ENCODE measurements around the gene PHYHIPL. TPM values are rescaled to one million over a fixed set of nuclear protein-coding genes. Genes with fewer than 3 reads are reported as not detected.

Gene PHYHIPL
- total and polyA plus RNA-seq, 2 of the 8 experiments (the other 6 are each of a cell fraction or from before 2014, with no cell fraction given): 0.23 to 0.48 TPM

- Histone ChIP-seq H3K23ac (ENCODE audit: insufficient read length) (no peak overlapping the region), H3K79me1 (ENCODE audit: low read depth, low read length) (no peaks in the 10 kb centered on the region), H3K27me3 (replicated peaks in 1 of 4; ENCODE audit: control insufficient read depth in 3 of 4, extremely low read depth in 1 of 4, insufficient read depth in 3 of 4, low read length in 3 of 4) (no peaks in the 10 kb centered on the region), H3K9me3 (ENCODE audit: insufficient read depth in 2 of 2, low read depth in 1 of 2, low read length in 1 of 2) (no peaks in the 10 kb centered on the region), H3K4me1 (replicated peaks in 1 of 4; ENCODE audit: control insufficient read depth in 3 of 4, insufficient read depth in 4 of 4, low read length in 3 of 4) (no peaks in the 10 kb centered on the region), H3K36me3 (ENCODE audit: control insufficient read depth in 2 of 4, insufficient read depth in 4 of 4, low read length in 3 of 4) (no peaks in the 10 kb centered on the region), H4K20me1 (replicated peaks in 1 of 2; ENCODE audit: control insufficient read depth in 1 of 2, insufficient read depth in 2 of 2, low read length in 2 of 2) (no peaks in the 10 kb centered on the region), H2BK15ac (ENCODE audit: low read length) (no peak overlapping the region), H2AK5ac (ENCODE audit: low read depth, low read length) (no peak overlapping the region), H4K91ac (replicated peaks; ENCODE audit: insufficient read length, low read length) (no peak overlapping the region), H3K23me2 (ENCODE audit: low read depth, low read length) (no peaks in the 10 kb centered on the region; the same call in 1 of the 2 replicates), H3K27ac (ENCODE audit: low read depth, low read length) (no peak overlapping the region), H3K4me2 (ENCODE audit: insufficient read depth in 1 of 2, low read depth in 2 of 2, low read length in 2 of 2) (no peak overlapping the region), H3K4ac (replicated peaks; ENCODE audit: insufficient read length, low read depth, low read length) (no peak overlapping the region), H2BK120ac (replicated peaks; ENCODE audit: low read depth, low read length) (no peak overlapping the region), H3K79me2 (ENCODE audit: control insufficient read depth in 1 of 2, insufficient read depth in 2 of 2, low read length in 2 of 2) (no peaks in the 10 kb centered on the region), H3K9ac (replicated peaks in 1 of 4; ENCODE audit: extremely low read depth in 1 of 4, low read depth in 3 of 4, low read length in 3 of 4) (no peak overlapping the region), H2AFZ (ENCODE audit: low read length) (no peak overlapping the region), H3K14ac (ENCODE audit: insufficient read length) (no peak overlapping the region), H3K18ac (ENCODE audit: extremely low read depth, low read length) (no peak overlapping the region), H2BK20ac (ENCODE audit: low read length) (no peak overlapping the region), H2BK12ac (ENCODE audit: low read depth, low read length) (no peak overlapping the region), H4K5ac (ENCODE audit: insufficient read length, low read depth, low read length) (no peak overlapping the region), H2BK5ac (ENCODE audit: low read depth, low read length) (no peak overlapping the region), H3K4me3 (ENCODE audit: extremely low read depth in 1 of 4, insufficient read depth in 2 of 4, low read depth in 3 of 4, low read length in 4 of 4) (no peak overlapping the region), H4K8ac (ENCODE audit: extremely low read depth, insufficient read depth, low read length) (no peak overlapping the region), H3K56ac (replicated peaks; ENCODE audit: insufficient read length, low read depth, low read length) (no peak overlapping the region)
- FAIRE-seq (no peak), DNase-seq (ENCODE audit: low read depth in 1 of 2, low spot score in 2 of 2) (no peak)
- POLR2A ChIA-PET (ENCODE audit: partially characterized antibody): no interaction called here
- 90% methylated on average over 3 of the region's 3 CpGs; no CpG with 5 or more reads in 1 of the 2 experiments for WGBS, 2 experiments (ENCODE audit: extremely low coverage in 1 of 2, insufficient coverage in 1 of 2, insufficient read length in 1 of 2, insufficient replicate concordance in 2 of 2, low coverage in 1 of 2, low lambda C conversion rate in 2 of 2, missing lambda C conversion rate in 1 of 2)
- CTCF ChIA-PET (ENCODE audit: partially characterized antibody): no interaction called here
- no peak for TF ChIP-seq JUN (IDR thresholded peaks at IDR 0.05; ENCODE audit: low read depth, low read length)
- TF ChIP-seq TAF1 (IDR thresholded peaks at IDR 0.05; ENCODE audit: low read depth, low read length): no peak
- no peak for TF ChIP-seq CHD2 (IDR thresholded peaks at IDR 0.05; ENCODE audit: low read length)
- TF ChIP-seq SUZ12 (IDR thresholded peaks at IDR 0.05; ENCODE audit: low read length): no peak
- no peak for TF ChIP-seq RFX5 (IDR thresholded peaks at IDR 0.05; ENCODE audit: borderline replicate concordance, low read depth, low read length)
- no peak for TF ChIP-seq RNF2 (IDR thresholded peaks at IDR 0.05; ENCODE audit: borderline replicate concordance, low read depth, low read length, missing control alignments, poor library complexity, severe bottlenecking)
- no peak for TF ChIP-seq SIN3A (conservative IDR thresholded peaks at IDR 0.05 in 1 of 2, IDR thresholded peaks at IDR 0.05 in 1 of 2; ENCODE audit: low read depth in 1 of 2, low read length in 2 of 2)
- no peak for TF ChIP-seq GABPA (IDR thresholded peaks at IDR 0.05; ENCODE audit: borderline replicate concordance, insufficient read depth, low read length)
- no peak for TF ChIP-seq CREB1 (IDR thresholded peaks at IDR 0.05)
- no peak for TF ChIP-seq KDM4A (IDR thresholded peaks at IDR 0.05; ENCODE audit: low read depth, low read length, severe bottlenecking)
- no peak for TF ChIP-seq EZH2 (IDR thresholded peaks at IDR 0.05; ENCODE audit: low read depth, low read length, severe bottlenecking)
- no peak for TF ChIP-seq CTBP2 (IDR thresholded peaks at IDR 0.05; ENCODE audit: borderline replicate concordance, insufficient read depth, insufficient read length, low read length)
- TF ChIP-seq, protein P1, sequence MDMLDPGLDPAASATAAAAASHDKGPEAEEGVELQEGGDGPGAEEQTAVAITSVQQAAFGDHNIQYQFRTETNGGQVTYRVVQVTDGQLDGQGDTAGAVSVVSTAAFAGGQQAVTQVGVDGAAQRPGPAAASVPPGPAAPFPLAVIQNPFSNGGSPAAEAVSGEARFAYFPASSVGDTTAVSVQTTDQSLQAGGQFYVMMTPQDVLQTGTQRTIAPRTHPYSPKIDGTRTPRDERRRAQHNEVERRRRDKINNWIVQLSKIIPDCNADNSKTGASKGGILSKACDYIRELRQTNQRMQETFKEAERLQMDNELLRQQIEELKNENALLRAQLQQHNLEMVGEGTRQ (IDR thresholded peaks at IDR 0.05; ENCODE audit: low read length): no peak
Measured at GRCh38 chr10:59234194-59234593, 57.8 kb downstream of the PHYHIPL start.
